Caco-2 (cell line): ENCODE results near the gene HOXA6. TPM values are rescaled to one million over a fixed set of nuclear protein-coding genes. Genes with fewer than 3 reads are reported as not detected.

Source experiments
- Bru-seq: library from RNA; stranded (reverse); fragments of 400-500 nt; gene quantifications from one replicate; lab custom pipeline; 2021; lab: Mats Ljungman, UMichigan
- BruChase-seq, 2 experiments: library from RNA; stranded (reverse); fragments of 400-500 nt; gene quantifications; one replicate each; lab custom pipeline; 2021; lab: Mats Ljungman, UMichigan
- BruUV-seq: library from RNA; stranded (reverse); fragments of 400-500 nt; replicated peaks from 2 replicates; lab custom pipeline; 2021; lab: Mats Ljungman, UMichigan
- CTCF ChIA-PET: fragments of 300-600 bp; sonication (Branson Sonifier 250); formaldehyde crosslinking; loops from one replicate; lab custom pipeline; 2022; ENCODE audit warnings: antibody characterized with exemption; lab: Charles Lee
- POLR2A ChIA-PET: fragments of 300-600 bp; sonication (Branson Sonifier 250); formaldehyde crosslinking; loops from one replicate; lab custom pipeline; 2022; ENCODE audit warnings: antibody characterized with exemption; lab: Charles Lee
- DNase-seq, 2 experiments: peaks; one replicate each; pipeline versions ENCODE4 v3.0.0 to v3.0.0-alpha.2; 2020 to 2022
- H3K27me3 ChIP-seq: replicated peaks from 2 replicates; pipeline ENCODE4 v1.6.0; 2011; ENCODE audit warnings: low read length; ENCODE audit not compliant: control insufficient read depth, insufficient read depth
- H3K36me3 ChIP-seq: 2 replicates; pipeline ENCODE4 v1.5.1; 2011; ENCODE audit warnings: low read length; ENCODE audit not compliant: control insufficient read depth, insufficient read depth
- H3K4me1 ChIP-seq: fragments of 250-450 bp; sonication (Bioruptor Pico); 2 replicates; pipeline ENCODE4 v1.5.1; 2020; ENCODE audit warnings: mild to moderate bottlenecking
- H3K4me3 ChIP-seq: 2 replicates; pipeline ENCODE4 v1.5.1; 2011; ENCODE audit warnings: low read depth, mild to moderate bottlenecking, control low read depth, low read length
- H3K9me3 ChIP-seq: fragments of 250-450 bp; sonication (Bioruptor Pico); 2 replicates; pipeline ENCODE4 v1.5.1; 2020; ENCODE audit warnings: mild to moderate bottlenecking, moderate library complexity
- H3K27ac Mint-ChIP-seq: one replicate; pipeline ENCODE4 v1.8.0; 2022; ENCODE audit warnings: mixed read lengths; ENCODE audit not compliant: unreplicated experiment
- H3K27me3 Mint-ChIP-seq: one replicate; pipeline ENCODE4 v1.8.0; 2022; ENCODE audit warnings: mixed read lengths; ENCODE audit not compliant: insufficient read depth, unreplicated experiment
- H3K36me3 Mint-ChIP-seq: one replicate; pipeline ENCODE4 v1.8.0; 2022; ENCODE audit warnings: mild to moderate bottlenecking, mixed read lengths; ENCODE audit not compliant: insufficient read depth, unreplicated experiment
- H3K4me1 Mint-ChIP-seq: one replicate; pipeline ENCODE4 v1.8.0; 2022; ENCODE audit warnings: low read depth, mixed read lengths; ENCODE audit not compliant: unreplicated experiment
- H3K4me3 Mint-ChIP-seq: one replicate; pipeline ENCODE4 v1.8.0; 2022; ENCODE audit warnings: mild to moderate bottlenecking, moderate library complexity, mixed read lengths; ENCODE audit not compliant: unreplicated experiment
- H3K9me3 Mint-ChIP-seq: one replicate; pipeline ENCODE4 v1.8.0; 2022; ENCODE audit warnings: mixed read lengths; ENCODE audit not compliant: unreplicated experiment
- intact Hi-C: fragments of 100-400 bp; cut with micrococcal nuclease; formaldehyde crosslinking; loops from one replicate; pipeline ENCODE4 v1.10.0; 2022; ENCODE audit not compliant: unreplicated experiment
- long read RNA-seq: library from polyadenylated mRNA; stranded (forward); transcript quantifications from one replicate; pipeline ENCODE4 v2.0.0, GENCODE V29; 2022
- total RNA-seq: library from RNA; stranded (reverse); gene quantifications from 2 replicates; pipeline ENCODE4 v1.2.3, GENCODE V29; 2022
- TF ChIP-seq, protein P1 (sequence below), 2 experiments: fragments of 200-600 bp in 1 of 2; IDR thresholded peaks; 1 replicate in 1 of 2; 2 replicates in 1 of 2; pipeline versions ENCODE4 v1.5.1 to v1.8.0; 2011 to 2022; ENCODE audit warnings: antibody characterized with exemption in 1 of 2, control low read depth in 1 of 2, inconsistent platforms in 1 of 2, low read depth in 1 of 2, low read length in 1 of 2, mild to moderate bottlenecking in 1 of 2, moderate library complexity in 1 of 2; ENCODE audit not compliant: insufficient read depth in 1 of 2, severe bottlenecking in 1 of 2, unreplicated experiment in 1 of 2

Gene HOXA6
- total RNA-seq (5.6 and 8.1 TPM in 2 replicates), Bru-seq, nascent RNA (percentile 59 among the genes with signal in this experiment), BruChase-seq, experiment 1, labeled RNA remaining after a 2-hour chase (percentile 57 among the genes with signal in this experiment), BruChase-seq, experiment 2, labeled RNA remaining after a 6-hour chase (percentile 39 among the genes with signal in this experiment)
- long read RNA-seq, partial matches to known transcripts: 0 of 2 reads
- long read RNA-seq, other reads (novel, unspliced or antisense): 1 of 2 reads

DNA sequence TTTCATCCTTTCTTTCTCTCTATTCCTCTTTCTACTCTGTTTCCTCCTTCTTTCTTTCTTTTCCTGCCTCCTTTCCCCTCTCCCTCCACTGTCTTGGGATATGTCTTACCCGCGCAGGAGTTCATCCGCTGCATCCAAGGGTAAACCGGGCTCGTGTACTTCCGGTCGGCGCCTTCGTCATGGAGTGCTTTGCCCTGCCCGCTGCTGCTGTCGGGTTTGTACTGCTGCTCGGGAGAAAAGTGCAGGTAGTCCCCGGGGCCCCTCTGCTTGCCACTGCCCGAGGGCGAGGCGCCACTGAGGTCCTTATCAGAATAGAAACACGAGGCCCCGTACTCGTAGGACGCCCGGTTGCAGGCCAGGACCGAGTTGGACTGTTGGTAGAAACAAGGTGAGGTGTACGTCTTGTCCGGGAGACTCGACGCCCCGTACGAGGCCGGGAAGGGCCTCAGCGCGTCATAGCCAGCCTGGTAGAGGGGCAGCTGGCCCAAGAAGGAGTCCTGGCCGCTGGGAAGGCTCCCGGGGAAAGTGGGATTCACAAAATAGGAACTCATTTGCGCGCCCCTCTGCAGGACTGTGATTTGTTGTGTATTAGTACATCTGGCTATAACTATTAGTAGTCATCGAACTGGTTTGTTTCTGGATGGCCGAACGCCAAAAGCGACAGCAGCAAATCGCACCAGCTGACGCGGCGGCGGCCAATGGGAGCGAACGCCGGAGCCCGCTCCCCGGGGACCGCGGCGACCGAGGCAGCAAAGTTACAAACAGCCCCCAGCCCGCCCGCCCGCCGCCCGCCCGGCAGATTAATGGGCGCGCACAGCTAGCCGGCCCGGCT, at the start of gene HOXA6:
TSS of gene HOXA6 (minus strand) at position 576 of the 832 bp plus-strand sequence. CDS start at position 551, 25 bp downstream.
- Histone ChIP-seq H3K9me3 (no peaks in the 10 kb centered on the region), H3K27me3 (no peaks in the 10 kb centered on the region), H3K4me1 (peaks cover 27% of the 10 kb centered on the region), H3K4me3 (peak within 1 kb of the TSS; percentile 46), H3K36me3 (no peaks in the 10 kb centered on the region; the same call in 1 of the 2 replicates)
- H3K27ac Mint-ChIP-seq: peak within 1 kb of the TSS; percentile 76
- peaks cover 16% of the 10 kb centered on the region for H3K36me3 Mint-ChIP-seq
- peak within 1 kb of the TSS; percentile 73 for H3K4me3 Mint-ChIP-seq
- H3K4me1 Mint-ChIP-seq: no peaks in the 10 kb centered on the region
- ChIA-PET POLR2A (no interaction called here), CTCF (interaction anchor here (0.5 to 4.0 kb wide), 3 partner anchors 10 to 36 kb away, joined by 5 to 40 read pairs (median 9); partner anchors contain the start of gene HOXA7)
- TF ChIP-seq, protein P1, sequence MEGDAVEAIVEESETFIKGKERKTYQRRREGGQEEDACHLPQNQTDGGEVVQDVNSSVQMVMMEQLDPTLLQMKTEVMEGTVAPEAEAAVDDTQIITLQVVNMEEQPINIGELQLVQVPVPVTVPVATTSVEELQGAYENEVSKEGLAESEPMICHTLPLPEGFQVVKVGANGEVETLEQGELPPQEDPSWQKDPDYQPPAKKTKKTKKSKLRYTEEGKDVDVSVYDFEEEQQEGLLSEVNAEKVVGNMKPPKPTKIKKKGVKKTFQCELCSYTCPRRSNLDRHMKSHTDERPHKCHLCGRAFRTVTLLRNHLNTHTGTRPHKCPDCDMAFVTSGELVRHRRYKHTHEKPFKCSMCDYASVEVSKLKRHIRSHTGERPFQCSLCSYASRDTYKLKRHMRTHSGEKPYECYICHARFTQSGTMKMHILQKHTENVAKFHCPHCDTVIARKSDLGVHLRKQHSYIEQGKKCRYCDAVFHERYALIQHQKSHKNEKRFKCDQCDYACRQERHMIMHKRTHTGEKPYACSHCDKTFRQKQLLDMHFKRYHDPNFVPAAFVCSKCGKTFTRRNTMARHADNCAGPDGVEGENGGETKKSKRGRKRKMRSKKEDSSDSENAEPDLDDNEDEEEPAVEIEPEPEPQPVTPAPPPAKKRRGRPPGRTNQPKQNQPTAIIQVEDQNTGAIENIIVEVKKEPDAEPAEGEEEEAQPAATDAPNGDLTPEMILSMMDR (IDR thresholded peaks at IDR 0.05; ENCODE audit: insufficient read depth in 1 of 2, low read depth in 1 of 2, low read length in 1 of 2, severe bottlenecking in 1 of 2, unreplicated experiment in 1 of 2): no peak
- H3K27me3 Mint-ChIP-seq: no peaks in the 10 kb centered on the region
- peak; percentile 57 to 67 for DNase-seq
- intact Hi-C loops: no loop called here
- no peaks in the 10 kb centered on the region for H3K9me3 Mint-ChIP-seq
- BruUV-seq: no TSS peak

DNA sequence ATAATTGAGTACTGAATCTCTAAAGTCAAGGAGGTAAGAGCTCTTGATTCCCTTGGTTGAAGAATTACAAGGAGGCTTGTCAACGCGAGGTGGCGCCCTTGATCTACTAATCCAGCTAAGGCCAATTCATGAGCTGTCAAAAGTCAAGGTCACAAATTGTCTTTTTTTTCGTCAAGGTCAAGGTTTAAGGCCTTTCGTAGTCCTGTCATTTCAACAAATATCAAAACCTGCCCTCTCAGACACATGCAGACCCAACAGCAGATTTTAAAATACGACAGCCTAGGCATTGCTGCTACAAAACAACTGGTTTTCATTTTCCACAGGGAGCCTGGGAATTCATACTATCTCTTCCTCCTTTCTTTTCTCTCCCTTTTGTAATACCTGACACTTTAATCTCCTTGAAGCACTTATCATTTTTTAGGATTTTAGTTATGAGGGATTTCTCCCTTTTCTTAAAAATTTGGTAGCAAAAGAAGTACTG, 48.8 kb upstream of the HOXA6 start:
- no peaks in the 10 kb centered on the region for H3K9me3 Mint-ChIP-seq
- H3K4me3 Mint-ChIP-seq: no peak overlapping the region
- ChIA-PET CTCF (interaction anchor here (0.5 to 1.9 kb wide), 28 partner anchors 10 to 900 kb away, joined by 3 to 28 read pairs (median 4); partner anchors contain the start of genes HIBADH, HOXA11 and TAX1BP1), POLR2A (no interaction called here)
- TF ChIP-seq, protein P1 (IDR thresholded peaks at IDR 0.05; ENCODE audit: insufficient read depth in 1 of 2, low read depth in 1 of 2, low read length in 1 of 2, severe bottlenecking in 1 of 2, unreplicated experiment in 1 of 2): peak; percentile 78 to 83
- no peaks in the 10 kb centered on the region for H3K36me3 ChIP-seq
- peaks cover 10% of the 10 kb centered on the region for H3K27me3 Mint-ChIP-seq
- peaks cover 8% of the 10 kb centered on the region for H3K4me1 ChIP-seq
- intact Hi-C loops: loop anchor here (1.0 to 5.0 kb wide), 5 partner anchors 380 to 824 kb away; partner anchors contain the start of gene HIBADH
- H3K4me3 ChIP-seq: no peak overlapping the region
- H3K4me1 Mint-ChIP-seq: no peaks in the 10 kb centered on the region
- H3K27me3 ChIP-seq: peaks cover 2% of the 10 kb centered on the region
- BruUV-seq: no TSS peak
- no peaks in the 10 kb centered on the region for H3K36me3 Mint-ChIP-seq
- H3K9me3 ChIP-seq: no peaks in the 10 kb centered on the region
- peak; percentile 73 to 82 for DNase-seq
- H3K27ac Mint-ChIP-seq: no peak overlapping the region
